Activated CD8-positive, alpha-beta memory T cell treated with anti-CD3 and anti-CD28 coated beads for 4 hours (primary cell): ENCODE results near the gene MAST2.
"Not testable (repeated sequence)": the region's sequence is repeated elsewhere in the genome, so short reads cannot be mapped to it uniquely, and the experiment has no call there.

Experiments used
- DNase-seq, 2 donors: peaks; one replicate each; pipeline ENCODE4 v3.0.0-alpha.2; 2020; ENCODE audit warnings: low read depth in 2 of 2

Gene MAST2

DNA sequence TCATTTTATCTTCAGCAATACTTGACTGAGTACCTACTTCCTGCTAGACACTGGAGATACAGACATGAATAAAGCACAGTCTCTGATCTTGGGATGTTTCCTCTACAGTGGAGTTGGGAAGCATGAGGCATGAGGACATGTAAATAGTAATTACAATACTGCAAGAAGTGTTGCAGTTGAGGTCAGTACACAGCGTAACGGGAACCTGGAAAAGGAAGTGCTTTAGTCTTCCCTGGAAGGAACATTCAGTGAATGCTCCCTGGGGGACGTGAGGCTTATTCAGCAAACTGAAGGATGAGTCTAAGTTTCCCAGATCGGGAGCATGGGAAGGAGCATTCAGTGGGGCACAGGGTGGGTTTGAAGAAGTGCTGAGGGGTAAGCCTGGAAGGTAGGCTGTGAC, 216.6 kb downstream of the MAST2 start:
- no peak for DNase-seq

DNA sequence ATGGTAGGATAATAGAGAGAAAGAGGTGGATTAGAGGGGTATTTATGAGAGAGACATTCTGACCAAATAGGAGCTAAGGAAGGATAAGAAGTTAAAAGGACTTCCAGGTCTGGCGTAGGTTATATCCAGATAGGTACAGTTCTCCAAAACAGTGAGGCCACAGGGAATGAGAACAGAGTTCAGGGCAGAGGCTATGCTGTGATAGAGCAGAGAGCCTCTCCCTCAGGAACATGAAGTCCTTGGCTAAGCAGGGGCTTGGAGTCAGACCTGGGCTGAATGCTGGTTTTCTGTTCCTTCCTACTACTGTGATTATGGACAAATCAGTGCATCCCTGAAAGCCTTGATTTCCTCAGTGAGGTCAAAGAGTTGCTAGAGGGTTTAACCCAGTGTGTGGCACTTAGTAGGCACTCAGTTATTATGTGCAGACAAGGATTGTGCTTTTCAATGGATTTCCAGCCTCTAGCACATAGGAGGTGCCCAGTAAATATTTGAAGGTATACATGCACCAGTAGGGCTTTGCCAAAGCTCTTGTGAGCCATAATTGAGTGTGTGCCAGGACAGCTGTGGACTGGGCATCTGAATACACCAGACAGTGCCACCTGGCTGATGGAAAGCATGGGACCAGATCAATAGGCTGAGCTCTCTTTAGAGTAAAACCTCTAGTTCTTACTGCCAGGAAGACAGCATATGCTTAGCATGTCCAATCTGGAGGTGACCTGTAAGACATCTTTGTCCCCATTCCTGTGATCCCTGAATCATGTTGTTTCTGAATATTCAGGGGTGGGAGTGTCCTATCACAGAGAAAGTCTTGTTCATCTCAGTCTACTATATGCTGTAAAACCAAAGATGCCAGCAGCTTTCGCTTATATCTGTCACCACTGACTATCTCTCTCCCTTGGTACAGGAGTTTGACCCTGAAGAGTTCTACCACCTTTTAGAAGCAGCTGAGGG, 217.9 kb downstream of the MAST2 start:
- no peak for DNase-seq

DNA sequence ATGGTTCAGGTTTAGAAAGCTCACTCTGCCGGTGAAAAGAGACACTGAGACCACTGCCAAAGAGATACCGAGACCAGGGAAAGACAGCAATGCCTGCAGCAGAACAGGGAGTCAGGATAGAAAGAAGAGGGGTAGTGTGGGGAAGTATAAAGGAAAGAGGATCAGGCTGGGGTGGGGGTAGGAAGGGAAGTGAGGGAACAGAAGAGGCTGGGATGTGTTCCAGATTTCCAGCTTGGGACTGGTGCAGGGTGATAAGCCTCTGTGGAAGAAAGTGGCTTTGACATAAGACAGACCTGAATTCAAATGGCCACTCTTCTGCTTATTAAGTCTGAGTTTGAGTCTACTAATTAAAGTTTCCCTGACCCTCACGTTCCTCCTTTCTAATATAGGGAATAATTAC, 223.1 kb downstream of the MAST2 start:
- DNase-seq = no peak

DNA sequence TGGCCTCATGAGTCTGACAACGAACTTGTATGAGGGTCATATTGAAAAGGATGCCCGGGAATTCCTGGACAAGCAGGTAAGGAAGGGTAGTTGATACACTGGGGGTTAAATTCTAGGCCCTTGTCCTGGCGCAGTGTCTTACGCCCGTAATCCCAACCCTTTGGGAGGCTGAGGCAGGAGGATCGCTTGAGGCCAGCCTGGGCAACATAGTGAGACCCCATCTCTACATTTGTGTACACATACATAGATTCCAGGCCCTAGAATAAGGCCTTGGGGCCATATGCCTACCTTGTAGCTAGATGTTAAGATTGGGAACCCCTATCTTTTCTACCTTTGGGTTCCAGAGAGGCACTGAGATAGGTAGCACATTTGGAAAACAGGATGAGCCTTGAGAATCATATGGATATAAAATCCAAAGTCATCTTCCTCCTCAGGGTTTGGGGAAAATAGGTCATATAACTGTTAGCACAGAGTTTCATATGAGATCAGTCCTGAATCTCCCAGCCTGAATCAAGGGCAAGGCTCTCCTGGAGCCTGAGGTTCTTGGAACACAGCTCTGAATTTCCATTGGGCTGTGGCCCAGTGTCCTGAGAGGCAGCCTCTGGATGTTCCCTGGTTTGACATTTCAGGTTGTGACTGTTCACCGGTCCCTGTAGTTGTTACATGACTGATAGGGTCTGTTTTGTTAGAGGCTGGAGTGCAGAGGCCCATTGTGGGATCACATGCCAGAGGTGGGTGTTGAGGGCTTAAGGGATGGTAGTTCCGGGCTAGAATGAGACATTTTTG, 224.6 kb downstream of the MAST2 start:
- DNase-seq = no peak

DNA sequence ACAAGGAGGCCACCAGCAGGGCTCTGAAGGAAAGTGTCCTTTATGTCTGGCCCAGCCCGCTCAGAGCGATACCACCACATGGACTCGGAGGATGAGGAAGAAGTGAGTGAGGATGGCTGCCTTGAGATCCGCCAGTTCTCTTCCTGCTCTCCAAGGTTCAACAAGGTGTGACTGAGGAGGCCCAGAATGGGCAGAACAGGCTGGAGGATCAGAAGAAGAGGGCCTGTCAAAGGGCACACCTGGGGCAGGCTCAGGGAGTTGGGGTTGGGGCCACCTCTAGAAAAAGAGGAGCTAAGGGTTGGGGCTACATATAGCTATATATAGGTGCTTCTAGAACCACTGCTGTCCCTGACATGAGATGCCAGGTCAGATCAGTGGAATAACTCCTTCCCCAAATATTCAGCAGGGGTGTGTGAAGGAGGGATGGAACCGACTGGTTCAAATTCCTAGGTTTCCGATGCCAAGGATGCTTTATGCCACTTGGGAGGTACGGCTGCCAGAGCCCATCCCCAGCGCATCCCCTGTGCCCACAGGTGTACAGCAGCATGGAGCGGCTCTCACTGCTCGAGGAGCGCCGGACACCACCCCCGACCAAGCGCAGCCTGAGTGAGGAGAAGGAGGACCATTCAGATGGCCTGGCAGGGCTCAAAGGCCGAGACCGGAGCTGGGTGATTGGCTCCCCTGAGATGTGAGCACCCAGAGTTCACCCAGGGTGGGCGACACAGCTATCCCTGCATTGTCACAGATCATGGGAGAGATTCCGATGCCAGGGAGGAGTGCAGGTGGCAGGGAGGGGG, 226.9 kb downstream of the MAST2 start:
- DNase-seq = no peak

DNA sequence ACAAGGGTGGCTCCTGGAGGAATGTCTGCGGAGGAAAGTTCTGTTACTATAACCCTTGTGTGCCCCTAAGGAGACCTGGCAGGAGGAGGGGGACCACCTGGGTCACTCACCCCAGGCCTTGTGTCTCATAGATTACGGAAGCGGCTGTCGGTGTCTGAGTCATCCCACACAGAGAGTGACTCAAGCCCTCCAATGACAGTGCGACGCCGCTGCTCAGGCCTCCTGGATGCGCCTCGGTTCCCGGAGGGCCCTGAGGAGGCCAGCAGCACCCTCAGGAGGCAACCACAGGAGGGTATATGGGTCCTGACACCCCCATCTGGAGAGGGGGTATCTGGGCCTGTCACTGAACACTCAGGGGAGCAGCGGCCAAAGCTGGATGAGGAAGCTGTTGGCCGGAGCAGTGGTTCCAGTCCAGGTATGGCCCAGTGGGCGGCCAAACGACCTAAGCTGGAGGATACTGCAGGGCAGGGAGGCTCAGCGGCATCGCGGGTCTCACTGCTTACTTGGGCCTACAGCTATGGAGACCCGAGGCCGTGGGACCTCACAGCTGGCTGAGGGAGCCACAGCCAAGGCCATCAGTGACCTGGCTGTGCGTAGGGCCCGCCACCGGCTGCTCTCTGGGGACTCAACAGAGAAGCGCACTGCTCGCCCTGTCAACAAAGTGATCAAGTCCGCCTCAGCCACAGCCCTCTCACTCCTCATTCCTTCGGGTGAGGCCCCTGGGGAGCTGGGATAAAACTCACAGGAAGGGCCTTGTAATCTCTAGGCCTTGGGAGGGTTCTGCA, 227.7 kb downstream of the MAST2 start:
- DNase-seq = no peak

DNA sequence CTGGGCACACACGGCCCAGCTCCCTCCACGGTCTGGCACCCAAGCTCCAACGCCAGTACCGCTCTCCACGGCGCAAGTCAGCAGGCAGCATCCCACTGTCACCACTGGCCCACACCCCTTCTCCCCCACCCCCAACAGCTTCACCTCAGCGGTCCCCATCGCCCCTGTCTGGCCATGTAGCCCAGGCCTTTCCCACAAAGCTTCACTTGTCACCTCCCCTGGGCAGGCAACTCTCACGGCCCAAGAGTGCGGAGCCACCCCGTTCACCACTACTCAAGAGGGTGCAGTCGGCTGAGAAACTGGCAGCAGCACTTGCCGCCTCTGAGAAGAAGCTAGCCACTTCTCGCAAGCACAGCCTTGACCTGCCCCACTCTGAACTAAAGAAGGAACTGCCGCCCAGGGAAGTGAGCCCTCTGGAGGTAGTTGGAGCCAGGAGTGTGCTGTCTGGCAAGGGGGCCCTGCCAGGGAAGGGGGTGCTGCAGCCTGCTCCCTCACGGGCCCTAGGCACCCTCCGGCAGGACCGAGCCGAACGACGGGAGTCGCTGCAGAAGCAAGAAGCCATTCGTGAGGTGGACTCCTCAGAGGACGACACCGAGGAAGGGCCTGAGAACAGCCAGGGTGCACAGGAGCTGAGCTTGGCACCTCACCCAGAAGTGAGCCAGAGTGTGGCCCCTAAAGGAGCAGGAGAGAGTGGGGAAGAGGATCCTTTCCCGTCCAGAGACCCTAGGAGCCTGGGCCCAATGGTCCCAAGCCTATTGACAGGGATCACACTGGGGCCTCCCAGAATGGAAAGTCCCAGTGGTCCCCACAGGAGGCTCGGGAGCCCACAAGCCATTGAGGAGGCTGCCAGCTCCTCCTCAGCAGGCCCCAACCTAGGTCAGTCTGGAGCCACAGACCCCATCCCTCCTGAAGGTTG, 231.4 kb downstream of the MAST2 start:
- no peak for DNase-seq

DNA sequence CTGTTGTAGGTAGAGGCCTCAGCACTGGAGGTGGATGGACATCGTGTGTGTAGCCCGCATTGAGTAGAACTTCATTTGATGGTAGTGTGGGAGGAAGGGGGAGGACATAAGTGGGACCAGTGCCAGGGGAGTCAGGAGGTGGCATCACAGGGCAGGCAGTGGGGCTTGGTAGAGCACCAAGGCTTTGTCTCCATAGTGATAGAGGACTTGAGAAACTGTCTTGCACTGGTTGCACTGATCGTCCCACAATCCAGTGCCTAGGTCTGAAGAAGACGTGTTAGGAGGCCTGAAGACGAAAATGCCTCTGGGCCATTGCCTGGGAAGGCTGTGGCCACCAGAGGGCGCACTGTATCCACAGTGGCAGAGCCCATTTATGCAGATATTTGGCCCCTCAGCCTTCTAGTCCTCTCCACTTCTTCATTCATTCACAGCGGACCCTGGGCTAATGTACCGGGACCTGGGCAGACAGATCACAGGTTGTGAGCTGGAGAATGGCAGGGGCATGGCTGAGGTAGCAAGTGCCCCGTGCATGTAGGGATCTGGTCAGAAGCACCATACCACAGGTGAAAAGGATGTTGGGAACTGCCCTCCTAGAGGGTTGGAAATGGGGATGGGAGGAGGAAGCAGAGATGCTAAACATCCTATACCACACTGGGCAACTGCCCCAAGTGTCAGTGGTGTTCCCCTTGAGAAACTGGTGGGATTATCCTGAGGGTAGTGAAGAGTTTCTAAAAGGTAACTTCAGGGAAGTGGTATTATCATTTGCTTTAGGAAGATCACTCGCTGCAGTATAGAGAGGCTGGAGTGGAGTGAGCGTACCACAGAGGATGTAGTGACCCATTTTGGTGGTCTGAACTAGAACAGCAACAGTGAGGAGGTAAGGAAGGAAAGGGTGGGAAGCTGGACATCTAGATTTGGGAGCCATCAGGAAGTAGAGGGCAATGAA, 233.8 kb downstream of the MAST2 start:
- DNase-seq = peak; percentile 67 to 71

DNA sequence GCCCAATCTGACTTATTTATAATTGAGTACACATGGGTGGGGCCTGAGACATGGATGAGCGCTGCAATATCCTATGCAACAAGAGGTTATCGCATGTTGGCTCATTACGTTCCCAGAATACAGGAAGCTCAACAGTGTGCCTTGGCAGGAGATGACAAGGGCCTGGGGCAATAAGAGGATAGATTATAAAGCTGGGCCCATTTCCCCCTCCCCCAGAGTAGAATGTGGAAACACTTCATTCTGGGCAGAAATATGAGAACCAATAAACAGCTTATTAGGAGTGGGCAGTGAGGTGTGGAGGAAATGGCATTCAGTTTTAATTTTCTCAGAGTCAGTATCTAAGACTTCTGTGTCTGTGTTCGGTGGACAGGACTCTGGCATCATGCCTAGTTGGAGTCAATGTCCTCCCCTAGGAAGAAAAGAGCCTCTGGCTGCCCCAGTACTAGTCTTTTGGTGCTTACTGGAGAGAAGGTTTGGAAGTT, 236.2 kb downstream of the MAST2 start:
- no peak for DNase-seq

DNA sequence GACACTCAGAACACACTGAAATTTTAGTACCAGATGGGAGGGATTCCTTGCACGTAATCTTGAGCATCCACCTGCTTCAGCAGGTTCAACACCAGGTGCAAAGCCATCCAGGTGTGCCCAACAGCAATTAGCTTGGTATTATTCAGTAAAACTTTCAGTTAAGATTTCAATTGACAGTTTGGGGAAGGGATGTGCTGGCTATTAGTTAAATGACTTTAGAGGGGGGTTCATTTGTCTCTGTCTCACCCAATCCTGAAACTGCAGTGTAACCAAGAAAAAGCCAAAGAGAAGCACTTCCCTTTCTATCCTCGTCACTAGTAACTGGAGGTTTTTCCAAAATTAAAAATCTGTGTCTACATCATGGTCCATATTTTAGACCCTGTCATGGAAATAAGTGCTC, 238.1 kb downstream of the MAST2 start:
- DNase-seq = no peak

DNA sequence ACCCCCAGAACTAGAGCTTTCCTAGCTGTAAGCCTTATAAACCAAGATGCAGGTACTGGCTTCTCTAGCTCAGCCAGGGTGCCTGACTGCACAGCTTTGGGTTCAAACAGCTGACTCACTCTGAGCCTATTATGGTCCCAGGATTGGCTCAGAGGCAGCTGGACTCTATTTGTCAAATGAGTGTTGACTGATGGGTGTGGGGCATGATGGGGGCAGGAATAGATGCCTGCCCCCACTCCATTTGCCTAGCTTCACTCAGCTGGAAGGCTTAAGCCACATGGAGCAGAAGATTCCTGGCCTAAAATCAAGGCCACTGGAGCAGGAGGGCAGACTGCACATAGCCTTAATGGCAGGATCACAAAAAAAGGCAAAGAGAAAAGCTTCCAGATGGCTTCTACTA, 238.6 kb downstream of the MAST2 start:
- no peak for DNase-seq

DNA sequence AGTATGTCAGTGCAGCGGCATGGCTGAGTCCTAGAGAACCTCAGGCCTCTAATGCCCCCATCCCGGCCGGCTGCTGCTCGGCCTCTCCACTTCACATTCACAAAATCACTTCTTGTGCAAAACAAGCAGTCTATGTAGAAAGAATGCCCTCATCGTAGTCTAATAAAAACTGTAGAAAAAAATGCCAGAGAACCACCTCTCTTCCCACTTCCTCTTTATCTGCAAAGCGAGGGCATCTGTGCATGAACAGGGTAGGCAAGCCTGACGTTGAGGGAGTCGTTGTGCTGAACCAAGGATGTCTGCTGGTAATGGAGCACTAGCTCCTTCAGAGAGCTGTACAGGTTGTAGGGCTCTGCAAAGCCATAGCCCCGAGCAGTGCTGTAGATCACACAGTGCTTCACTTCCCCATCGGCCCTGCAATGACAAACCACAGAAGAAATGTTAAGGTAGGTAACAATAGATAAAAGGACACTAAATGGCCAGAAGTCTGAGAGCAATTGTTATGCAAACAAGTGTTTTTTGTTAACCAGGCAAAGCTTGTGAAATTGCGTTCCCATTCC, 240.1 kb downstream of the MAST2 start:
- no peak for DNase-seq

DNA sequence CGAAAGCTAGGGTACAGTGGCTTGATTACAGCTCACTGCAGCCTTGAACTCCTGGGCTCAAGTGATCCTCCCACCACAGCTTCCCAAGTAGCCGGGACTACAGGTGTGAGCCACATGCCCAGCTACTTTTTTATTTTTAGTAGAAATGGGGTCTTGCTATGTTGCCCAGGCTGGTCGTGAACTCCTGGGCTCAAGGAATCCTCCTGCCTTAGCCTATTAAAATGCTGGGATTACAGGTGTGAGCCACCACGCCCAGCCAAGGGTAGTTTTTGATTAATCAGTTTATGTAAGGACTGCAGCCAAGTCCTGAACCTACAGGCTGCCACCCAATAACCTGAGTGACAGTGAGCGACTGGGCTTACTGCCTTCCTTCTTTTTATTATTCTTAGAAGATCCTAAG, 240.7 kb downstream of the MAST2 start:
- no peak for DNase-seq

DNA sequence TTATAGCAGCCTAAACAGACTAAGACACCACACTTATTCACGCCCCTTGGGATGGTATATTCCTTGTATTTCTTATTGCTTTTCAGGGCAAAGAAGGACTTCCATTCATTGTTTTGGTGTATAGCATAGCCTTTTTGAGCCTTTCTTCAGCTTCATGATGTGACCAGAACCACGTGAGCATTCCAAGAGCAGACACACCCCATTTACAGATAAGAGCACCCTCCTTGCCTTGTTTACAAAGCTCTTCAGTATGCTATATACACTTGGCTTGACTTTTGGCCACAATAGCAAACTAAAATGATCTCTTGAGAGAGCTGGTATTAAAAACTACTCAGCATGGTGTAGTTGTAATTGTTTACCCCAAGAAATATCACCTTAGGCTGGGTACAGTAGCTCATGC, 250.3 kb downstream of the MAST2 start:
- DNase-seq = no peak

DNA sequence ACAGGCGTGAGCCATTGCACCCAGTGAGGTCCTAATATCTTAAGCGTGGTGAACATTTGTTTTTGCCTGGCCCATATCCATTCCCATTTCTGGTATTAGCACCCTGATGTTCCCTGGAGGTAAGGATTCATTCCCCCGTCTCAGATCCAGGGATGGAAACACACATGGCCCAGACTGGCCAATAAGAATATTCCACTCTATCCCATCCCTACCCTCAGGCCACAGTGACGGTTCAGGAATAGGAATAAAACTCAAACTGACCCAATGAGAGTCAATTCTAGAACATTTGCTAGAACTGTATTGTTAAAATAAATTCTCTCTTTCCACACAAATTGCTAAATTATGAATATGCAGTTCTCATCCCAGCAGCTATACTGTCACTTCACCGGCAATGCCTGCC, 252.9 kb downstream of the MAST2 start:
- DNase-seq = no peak

DNA sequence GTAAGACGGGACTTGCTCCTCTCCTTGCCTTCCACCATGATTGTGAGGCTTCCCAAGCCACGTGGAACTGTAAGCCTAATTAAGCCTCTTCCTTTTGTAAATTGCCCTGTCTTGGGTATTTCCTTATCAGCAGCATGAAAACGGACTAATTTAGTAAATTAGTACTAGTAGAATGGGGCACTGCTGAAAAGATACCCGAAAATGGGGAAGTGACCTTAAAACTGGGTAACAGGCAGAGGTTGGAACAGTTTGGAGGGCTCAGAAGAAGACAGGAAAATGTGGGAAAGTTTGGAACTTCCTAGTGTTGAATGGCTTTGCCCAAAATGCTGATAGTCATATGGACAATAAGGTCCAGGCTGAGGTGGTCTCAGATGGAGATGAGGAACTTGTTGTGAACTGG, 253.8 kb downstream of the MAST2 start:
- not testable (repeated sequence) for DNase-seq

DNA sequence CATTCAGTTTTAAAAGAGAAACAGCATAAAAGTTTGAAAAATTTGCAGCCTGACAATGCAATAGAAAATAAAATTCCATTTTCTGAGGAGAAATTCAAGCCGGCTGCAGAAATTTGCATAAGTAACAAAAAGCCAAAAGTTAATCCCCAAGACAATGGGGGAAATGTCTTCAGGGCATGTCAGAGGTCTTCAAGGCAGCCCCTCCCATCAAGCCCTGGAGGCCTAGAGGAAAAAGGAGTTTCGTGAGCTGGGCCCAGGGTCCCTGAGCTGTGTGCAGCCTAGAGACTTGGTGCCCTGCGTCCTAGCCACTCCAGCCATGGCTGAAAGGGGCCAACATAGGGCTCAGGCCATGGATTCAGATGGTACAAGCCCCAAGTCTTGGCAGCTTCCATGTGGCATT, 254.4 kb downstream of the MAST2 start:
- no peak for DNase-seq

DNA sequence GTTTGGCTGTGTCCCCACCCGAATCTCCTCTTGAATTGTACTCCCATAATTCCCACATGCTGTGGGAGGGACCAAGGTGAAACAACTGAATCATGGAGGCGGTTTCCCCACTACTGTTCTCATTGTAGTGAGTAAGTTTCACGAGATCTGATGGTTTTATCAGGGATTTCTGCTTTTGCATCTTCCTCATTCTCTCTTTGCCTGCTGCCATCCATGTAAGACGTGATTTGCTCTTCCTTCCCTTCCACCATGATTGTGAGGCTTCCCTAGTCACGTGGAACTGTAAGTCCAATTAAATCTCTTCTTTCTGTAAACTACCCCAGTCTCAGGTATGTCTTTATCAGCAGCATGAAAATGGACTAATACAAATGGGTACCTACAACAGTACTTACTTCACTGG, 255.5 kb downstream of the MAST2 start:
- DNase-seq = no peak

DNA sequence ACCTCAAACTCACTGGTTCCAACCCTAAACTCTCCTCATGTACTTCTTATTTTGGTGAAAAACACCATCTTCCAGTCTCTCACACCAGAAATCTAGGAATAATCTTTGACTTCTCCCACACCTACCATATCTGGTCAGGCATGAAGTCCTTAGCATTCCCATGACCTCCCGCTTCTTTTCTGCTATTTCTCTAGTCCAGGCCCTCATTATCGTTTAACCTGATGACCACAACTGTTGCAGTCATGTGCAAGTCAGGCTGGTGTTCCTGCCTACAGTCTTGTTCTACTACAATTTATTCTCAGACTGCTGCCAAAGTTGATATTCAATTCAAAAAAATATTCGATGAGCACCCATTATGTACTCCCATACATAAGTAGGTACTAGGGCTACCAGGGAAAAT, 257.7 kb downstream of the MAST2 start:
- no peak for DNase-seq
